Tibial nerve (tissue), 4 donors: ENCODE measurements around the gene LPAR2. TPM values are rescaled to one million over a fixed set of nuclear protein-coding genes. Genes with fewer than 3 reads are reported as not detected.

Experiments used
- DNase-seq, 2 donors: peaks; one replicate each; pipeline ENCODE4 v3.0.0-alpha.2; 2019; ENCODE audit warnings: low spot score in 2 of 2
- H3K27ac ChIP-seq, 4 donors: fragments of 200-600 bp; sonication (generic) in 3 of 4; one replicate each; pipeline ENCODE4 v1.5.1; 2017 to 2019; ENCODE audit warnings: mild to moderate bottlenecking in 1 of 4
- H3K27me3 ChIP-seq, 2 donors: fragments of 200-600 bp; sonication (generic) in 1 of 2; one replicate each; pipeline versions ENCODE4 v1.5.1 to v1.6.0; 2017 to 2019
- H3K36me3 ChIP-seq, 3 donors: fragments of 200-600 bp; sonication (generic); one replicate each; pipeline ENCODE4 v1.5.1; 2018 to 2019
- H3K4me1 ChIP-seq, 4 donors: fragments of 200-600 bp; sonication (generic) in 3 of 4; one replicate each; pipeline ENCODE4 v1.5.1; 2017 to 2019
- H3K4me3 ChIP-seq, 4 donors: fragments of 200-600 bp; sonication (generic) in 3 of 4; one replicate each; pipeline ENCODE4 v1.5.1; 2017 to 2019; ENCODE audit warnings: mild to moderate bottlenecking in 1 of 4, moderate library complexity in 1 of 4
- H3K9me3 ChIP-seq, 4 donors: fragments of 200-600 bp; sonication (generic) in 3 of 4; one replicate each; pipeline ENCODE4 v1.5.1; 2017 to 2019
- EP300 ChIP-seq, 2 donors: sonication (generic); formaldehyde crosslinking; IDR thresholded peaks; one replicate each; pipeline ENCODE4 v1.6.1; 2017; ENCODE audit warnings: antibody characterized with exemption in 2 of 2, mild to moderate bottlenecking in 1 of 2
- POLR2A ChIP-seq, 2 donors: fragments of 450-650 bp; IDR thresholded peaks; one replicate each; pipeline ENCODE4 v1.6.1; 2017; ENCODE audit warnings: antibody characterized with exemption in 2 of 2, mild to moderate bottlenecking in 2 of 2, moderate library complexity in 2 of 2
- WGBS, 2 donors: methylation state at CpG; one replicate each; pipeline ENCODE4 v1.1.5; 2018; 5-methylcytosine and 5-hydroxymethylcytosine counted together
- total RNA-seq, 4 donors: library from RNA; depleted of rRNA; stranded (reverse); fragments of >200 nt; gene quantifications; one replicate each; pipeline ENCODE4 v1.1.0, GENCODE V29; 2016
- TF ChIP-seq, protein P1 (sequence below), 5 experiments: fragments of 200-600 bp in 3 of 5; fragments of 450-650 bp in 2 of 5; sonication (generic) in 3 of 5; IDR thresholded peaks; one replicate each; pipeline ENCODE4 v1.5.1; 2016 to 2019; ENCODE audit warnings: antibody characterized with exemption in 5 of 5, mild to moderate bottlenecking in 3 of 5, moderate library complexity in 2 of 5

Gene LPAR2
- total RNA-seq, result 1 to 10 TPM in 3 of 4 donors, under 1 TPM in 1; 0.39 to 3.0 (median 1.8) TPM

DNA sequence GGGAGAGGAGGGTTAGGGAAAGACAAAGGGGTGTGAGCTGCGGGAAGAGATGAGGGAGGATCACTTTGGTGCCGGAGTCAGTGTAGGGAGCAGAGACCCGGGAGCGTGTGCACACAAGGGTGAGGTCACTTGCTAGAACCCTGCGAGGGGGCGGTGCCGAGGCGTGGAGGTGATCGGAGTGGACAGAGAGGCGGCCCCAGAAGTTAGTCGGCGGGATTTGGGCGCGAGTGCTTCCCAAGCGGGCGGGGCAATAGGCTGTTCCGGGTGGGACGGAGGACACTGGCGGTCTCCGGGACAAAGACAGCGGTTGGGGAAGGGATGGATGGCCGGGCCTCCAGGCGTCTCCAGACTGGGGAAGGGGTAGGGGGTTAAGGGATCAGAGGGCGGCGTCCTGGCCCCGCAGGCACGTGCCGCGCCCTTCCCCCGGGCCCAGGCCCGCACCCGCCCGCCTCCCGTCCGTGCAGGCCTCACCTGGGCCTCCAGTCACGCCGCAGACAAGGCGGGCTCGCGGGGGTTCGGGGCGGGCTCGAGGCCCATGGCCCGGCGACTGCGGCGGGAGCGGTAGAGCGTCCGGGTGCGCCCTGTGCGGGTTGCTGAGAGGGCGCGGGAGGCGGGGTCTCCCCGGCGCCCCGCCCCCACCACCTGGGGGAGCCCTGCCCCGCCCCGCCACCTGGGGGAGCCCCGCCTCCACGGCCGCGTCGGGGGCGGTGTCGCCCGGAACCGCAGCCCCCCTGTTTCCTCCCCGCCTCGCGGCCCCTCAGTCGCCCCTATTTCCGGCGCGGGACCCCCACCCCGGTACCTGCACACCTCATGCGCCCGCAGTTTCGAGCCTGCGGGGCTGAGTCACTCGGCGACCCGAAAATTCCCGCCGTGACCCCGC is at the start of gene LPAR2:
Gene LPAR2, minus strand, starts transcription at position 600 of the 880 bp plus-strand sequence. CDS start 945 bp downstream, outside the sequence.
- Histone ChIP-seq H3K27me3 (peaks cover 0 to 12% of the 10 kb centered on the region in 2 donors), H3K4me1 (peaks cover 0 to 19% (median 9%) of the 10 kb centered on the region in 4 donors), H3K36me3 (peaks cover 0 to 9% (median 0%) of the 10 kb centered on the region in 3 donors), H3K4me3 (peak within 1 kb of the TSS; percentile 21 to 60 (median 46)), H3K27ac (peak within 1 kb of the TSS in 2 of 4 donors; percentile 49 to 67), H3K9me3 (no peaks in the 10 kb centered on the region)
- DNase-seq, result no peak
- no peak for TF ChIP-seq POLR2A (IDR thresholded peaks at IDR 0.05)
- TF ChIP-seq, protein P1, sequence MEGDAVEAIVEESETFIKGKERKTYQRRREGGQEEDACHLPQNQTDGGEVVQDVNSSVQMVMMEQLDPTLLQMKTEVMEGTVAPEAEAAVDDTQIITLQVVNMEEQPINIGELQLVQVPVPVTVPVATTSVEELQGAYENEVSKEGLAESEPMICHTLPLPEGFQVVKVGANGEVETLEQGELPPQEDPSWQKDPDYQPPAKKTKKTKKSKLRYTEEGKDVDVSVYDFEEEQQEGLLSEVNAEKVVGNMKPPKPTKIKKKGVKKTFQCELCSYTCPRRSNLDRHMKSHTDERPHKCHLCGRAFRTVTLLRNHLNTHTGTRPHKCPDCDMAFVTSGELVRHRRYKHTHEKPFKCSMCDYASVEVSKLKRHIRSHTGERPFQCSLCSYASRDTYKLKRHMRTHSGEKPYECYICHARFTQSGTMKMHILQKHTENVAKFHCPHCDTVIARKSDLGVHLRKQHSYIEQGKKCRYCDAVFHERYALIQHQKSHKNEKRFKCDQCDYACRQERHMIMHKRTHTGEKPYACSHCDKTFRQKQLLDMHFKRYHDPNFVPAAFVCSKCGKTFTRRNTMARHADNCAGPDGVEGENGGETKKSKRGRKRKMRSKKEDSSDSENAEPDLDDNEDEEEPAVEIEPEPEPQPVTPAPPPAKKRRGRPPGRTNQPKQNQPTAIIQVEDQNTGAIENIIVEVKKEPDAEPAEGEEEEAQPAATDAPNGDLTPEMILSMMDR (IDR thresholded peaks at IDR 0.05), result peak in 1 of 5 experiments; percentile 10
- TF ChIP-seq EP300 (IDR thresholded peaks at IDR 0.05), result no peak
- WGBS, 2 donors, result 13% methylated on average over 29 to 36 of the region's 87 CpGs

DNA sequence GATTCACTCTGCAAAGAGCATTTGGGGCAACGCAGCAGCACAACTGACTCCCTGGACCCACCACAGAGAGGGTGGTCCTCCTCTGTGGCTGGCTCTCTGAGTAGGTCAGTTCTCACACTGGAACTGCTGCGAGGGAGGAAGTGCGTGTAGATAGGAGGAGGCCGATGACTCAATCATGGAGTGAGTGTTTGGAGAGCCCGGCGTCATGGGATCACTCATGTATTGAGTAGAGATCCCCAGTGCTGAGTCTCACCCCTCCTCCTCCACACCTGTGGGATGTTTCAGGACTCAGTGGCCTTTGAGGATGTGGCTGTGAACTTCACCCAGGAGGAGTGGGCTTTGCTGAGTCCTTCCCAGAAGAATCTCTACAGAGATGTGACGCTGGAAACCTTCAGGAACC is 49.6 kb upstream of the LPAR2 start:
- no peaks in the 10 kb centered on the region for H3K4me1 ChIP-seq
- no peak overlapping the region for H3K4me3 ChIP-seq
- TF ChIP-seq EP300 (IDR thresholded peaks at IDR 0.05) (no peak), POLR2A (IDR thresholded peaks at IDR 0.05) (no peak)
- TF ChIP-seq, protein P1 (IDR thresholded peaks at IDR 0.05), result no peak
- DNase-seq, result no peak
- H3K27ac ChIP-seq, result no peak overlapping the region
- H3K9me3 ChIP-seq, result peaks cover 0 to 61% (median 7%) of the 10 kb centered on the region in 4 donors
- WGBS, 2 donors, result 93 to 95% methylated on average over 7 of the region's 7 CpGs
- H3K27me3 ChIP-seq, result no peaks in the 10 kb centered on the region
- peaks cover 0 to 100% (median 44%) of the 10 kb centered on the region in 3 donors for H3K36me3 ChIP-seq

GRCh38 chr19:19674315-19674714 is 46.3 kb upstream of the LPAR2 start:
- no peak overlapping the region for H3K4me3 ChIP-seq
- H3K36me3 ChIP-seq, result peaks cover 0 to 73% (median 33%) of the 10 kb centered on the region in 3 donors
- peaks cover 0 to 31% (median 3%) of the 10 kb centered on the region in 4 donors for H3K9me3 ChIP-seq
- H3K27me3 ChIP-seq, result no peaks in the 10 kb centered on the region
- H3K4me1 ChIP-seq, result peaks cover 0 to 10% (median 7%) of the 10 kb centered on the region in 4 donors
- TF ChIP-seq, protein P1 (IDR thresholded peaks at IDR 0.05), result no peak
- no peak for TF ChIP-seq EP300 (IDR thresholded peaks at IDR 0.05)
- no peak for TF ChIP-seq POLR2A (IDR thresholded peaks at IDR 0.05)
- no peak overlapping the region for H3K27ac ChIP-seq
- no peak for DNase-seq
- WGBS, 2 donors, result 94 to 99% methylated on average over 6 of the region's 6 CpGs

DNA sequence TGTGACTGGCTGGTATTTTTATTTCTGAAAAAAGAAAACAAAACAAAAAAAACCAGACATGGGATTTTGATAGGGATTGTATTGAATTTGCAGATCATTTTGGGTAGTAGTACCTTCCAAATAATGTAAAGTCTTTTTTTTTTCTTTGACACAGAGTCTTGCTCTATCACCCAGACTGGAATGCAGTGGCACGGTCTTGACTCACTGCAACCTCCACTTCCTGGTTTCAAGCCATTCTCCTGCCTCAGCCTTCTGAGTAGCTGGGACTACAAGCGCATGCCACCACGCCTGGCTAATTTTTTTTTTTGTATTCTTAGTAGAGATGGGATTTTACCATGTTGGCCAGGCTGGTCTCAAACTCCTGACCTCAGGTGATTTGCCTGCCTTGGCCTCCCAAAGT is 44.8 kb upstream of the LPAR2 start:
- Histone ChIP-seq H3K27me3 (no peaks in the 10 kb centered on the region), H3K4me1 (peaks cover 0 to 12% (median 10%) of the 10 kb centered on the region in 4 donors), H3K36me3 (peaks cover 0 to 58% (median 18%) of the 10 kb centered on the region in 3 donors), H3K27ac (no peak overlapping the region), H3K4me3 (no peak overlapping the region), H3K9me3 (peaks cover 0 to 16% (median 0%) of the 10 kb centered on the region in 4 donors)
- 85 to 92% methylated on average over 3 of the region's 3 CpGs for WGBS, 2 donors
- TF ChIP-seq, protein P1 (IDR thresholded peaks at IDR 0.05), result no peak
- TF ChIP-seq EP300 (IDR thresholded peaks at IDR 0.05) (no peak), POLR2A (IDR thresholded peaks at IDR 0.05) (no peak)
- no peak for DNase-seq

DNA sequence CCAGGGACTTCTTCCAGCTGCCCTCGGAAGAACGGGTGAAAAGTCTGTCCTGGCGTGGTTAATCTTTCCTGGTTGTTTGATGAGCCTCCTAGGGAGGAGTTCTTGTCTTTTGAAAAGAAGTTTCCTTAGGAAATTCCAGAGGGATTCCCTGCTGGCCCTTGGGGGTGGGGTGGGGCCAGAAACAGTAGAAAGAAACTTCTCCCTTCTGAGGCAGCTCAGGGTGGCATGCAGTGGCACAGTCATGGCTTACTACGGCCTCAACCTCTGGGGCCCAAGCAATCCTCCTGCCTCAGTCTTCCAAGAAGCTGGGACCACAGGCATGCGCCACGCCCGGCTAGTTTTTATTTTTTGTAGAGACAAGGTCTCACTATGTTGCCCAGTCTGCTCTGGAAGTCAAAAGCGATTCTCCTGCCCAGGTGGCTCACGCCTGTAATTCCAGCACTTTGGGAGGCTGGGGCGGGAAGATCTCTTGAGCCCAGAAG is 42.1 kb upstream of the LPAR2 start:
- DNase-seq, result no peak
- TF ChIP-seq POLR2A (IDR thresholded peaks at IDR 0.05) (no peak), EP300 (IDR thresholded peaks at IDR 0.05) (no peak)
- TF ChIP-seq, protein P1 (IDR thresholded peaks at IDR 0.05), result no peak
- Histone ChIP-seq H3K36me3 (peaks cover 0 to 30% (median 3%) of the 10 kb centered on the region in 3 donors), H3K9me3 (peaks cover 0 to 9% (median 0%) of the 10 kb centered on the region in 4 donors), H3K27me3 (no peaks in the 10 kb centered on the region), H3K27ac (no peak overlapping the region), H3K4me1 (peaks cover 0 to 12% (median 10%) of the 10 kb centered on the region in 4 donors), H3K4me3 (peak overlapping the region in 1 of 4 donors; percentile 94)
- 73 to 78% methylated on average over 10 of the region's 10 CpGs for WGBS, 2 donors
